NCI-H446 treated with DMSO at 0.1 percent for 48 hours (cell line): ENCODE measurements around the gene PRMT5.

Source experiments
- DNase-seq: peaks from one replicate; lab custom pipeline; 2025; lab: John Stamatoyannopoulos, UW

PRMT5 gene

GRCh38 chr14:22875748-22876319, 53.3 kb downstream of the PRMT5 start:
- DNase-seq = no peak

GRCh38 chr14:22875003-22875747, 54.0 kb downstream of the PRMT5 start:
- no peak for DNase-seq

GRCh38 chr14:22872833-22873520, 56.2 kb downstream of the PRMT5 start:
- DNase-seq = no peak

- no peak for DNase-seq
Measured at GRCh38 chr14:22872033-22872832, 56.9 kb downstream of the PRMT5 start.

GRCh38 chr14:22871224-22872032, 57.7 kb downstream of the PRMT5 start, which contains the start of gene LRP10:
TSS of gene LRP10 (plus strand) at chr14:22871740. CDS start at chr14:22872304, 564 bp downstream.
- DNase-seq = peak; percentile 57

- no peak for DNase-seq
Measured at GRCh38 chr14:22870811-22871223, 58.4 kb downstream of the PRMT5 start.
